ENCODE data around the gene RBBP6.
"Not testable (repeated sequence)": the region's sequence is repeated elsewhere in the genome, so short reads cannot be mapped to it uniquely, and the experiment has no call there.

The RBBP6 gene

GRCh38 chr16:24539295-24539849, at the start of gene RBBP6:
Gene RBBP6, plus strand, starts transcription at chr16:24539566. Its CDS starts 1,061 bp downstream, at chr16:24540627.
- peak; percentile 99 for DNase-seq

- DNase-seq = no peak
Observed at GRCh38 chr16:24490866-24491265, 48.5 kb upstream of the RBBP6 start.

- DNase-seq = no peak
Observed at GRCh38 chr16:24491731-24492130, 47.6 kb upstream of the RBBP6 start.

- peak; percentile 9 for DNase-seq
Observed at GRCh38 chr16:24493821-24494220, 45.5 kb upstream of the RBBP6 start.

GRCh38 chr16:24495207-24495606, 44.2 kb upstream of the RBBP6 start:
- not testable (repeated sequence) for DNase-seq

GRCh38 chr16:24497440-24497839, 41.9 kb upstream of the RBBP6 start:
- DNase-seq = peak; percentile 69

- DNase-seq = peak; percentile 66
Observed at GRCh38 chr16:24499193-24499814, 40.1 kb upstream of the RBBP6 start.

- DNase-seq = peak; percentile 80
Observed at GRCh38 chr16:24504472-24505345, 34.7 kb upstream of the RBBP6 start.

GRCh38 chr16:24505959-24506358, 33.4 kb upstream of the RBBP6 start:
- DNase-seq = no peak

GRCh38 chr16:24507959-24508480, 31.3 kb upstream of the RBBP6 start:
- DNase-seq = peak; percentile 64

GRCh38 chr16:24508614-24509013, 30.8 kb upstream of the RBBP6 start:
- peak; percentile 13 for DNase-seq

GRCh38 chr16:24509536-24509935, 29.8 kb upstream of the RBBP6 start:
- DNase-seq = no peak

- DNase-seq = no peak
Observed at GRCh38 chr16:24511174-24511573, 28.2 kb upstream of the RBBP6 start.

GRCh38 chr16:24511792-24512191, 27.6 kb upstream of the RBBP6 start:
- no peak for DNase-seq

- DNase-seq = no peak
Observed at GRCh38 chr16:24514096-24514495, 25.3 kb upstream of the RBBP6 start.

- no peak for DNase-seq
Observed at GRCh38 chr16:24515186-24515585, 24.2 kb upstream of the RBBP6 start.

- peak; percentile 85 for DNase-seq
Observed at GRCh38 chr16:24516900-24517669, 22.3 kb upstream of the RBBP6 start.

- DNase-seq = no peak
Observed at GRCh38 chr16:24518498-24518897, 20.9 kb upstream of the RBBP6 start.

GRCh38 chr16:24520983-24521382, 18.4 kb upstream of the RBBP6 start:
- no peak for DNase-seq

- DNase-seq = no peak
Observed at GRCh38 chr16:24522751-24523150, 16.6 kb upstream of the RBBP6 start.

- DNase-seq = no peak
Observed at GRCh38 chr16:24523569-24523968, 15.8 kb upstream of the RBBP6 start.

GRCh38 chr16:24524855-24525677, 14.3 kb upstream of the RBBP6 start:
- no peak for DNase-seq

Data from NCI-H69 (cell line).